ENCODE measurements around the gene ZSWIM1. TPM values are rescaled to one million over a fixed set of nuclear protein-coding genes. Genes with fewer than 3 reads are reported as not detected.

ZSWIM1 gene
- polyA plus RNA-seq, 3 donors from 2014 or later: 0.55 to 0.68 TPM; not detected in 1

DNA sequence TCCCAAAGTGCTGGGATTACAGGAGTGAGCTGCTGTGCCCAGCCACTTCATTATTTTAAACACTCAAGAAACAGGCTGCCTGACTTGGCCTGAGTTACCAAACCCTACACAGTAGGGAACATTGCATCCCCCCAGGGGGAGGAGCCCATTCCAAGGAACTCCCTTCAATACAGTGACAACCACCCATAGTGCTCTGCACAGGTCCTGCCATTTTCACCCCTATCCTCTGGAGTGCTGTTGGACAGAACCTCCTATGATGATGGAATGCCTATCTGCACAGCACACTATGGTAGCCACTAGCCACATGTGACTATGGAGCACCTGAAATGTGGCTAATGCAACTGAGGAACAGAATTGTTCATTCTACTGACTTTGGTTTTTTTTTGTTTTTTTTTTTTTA is 35.6 kb upstream of the ZSWIM1 start:
- DNase-seq: no peak
- H3K36me3 Mint-ChIP-seq: peaks cover 10 to 47% (median 11%) of the 10 kb centered on the region in 3 donors
- no peaks in the 10 kb centered on the region for H3K9me3 Mint-ChIP-seq
- H3K4me1 Mint-ChIP-seq: peaks cover 16% of the 10 kb centered on the region in 2 donors
- no peak overlapping the region for H3K27ac Mint-ChIP-seq
- no peak overlapping the region for H3K4me3 Mint-ChIP-seq
- H3K27me3 Mint-ChIP-seq (ENCODE audit: low read depth in 3 of 3): peaks cover 0 to 1% (median 0%) of the 10 kb centered on the region in 3 donors

DNA sequence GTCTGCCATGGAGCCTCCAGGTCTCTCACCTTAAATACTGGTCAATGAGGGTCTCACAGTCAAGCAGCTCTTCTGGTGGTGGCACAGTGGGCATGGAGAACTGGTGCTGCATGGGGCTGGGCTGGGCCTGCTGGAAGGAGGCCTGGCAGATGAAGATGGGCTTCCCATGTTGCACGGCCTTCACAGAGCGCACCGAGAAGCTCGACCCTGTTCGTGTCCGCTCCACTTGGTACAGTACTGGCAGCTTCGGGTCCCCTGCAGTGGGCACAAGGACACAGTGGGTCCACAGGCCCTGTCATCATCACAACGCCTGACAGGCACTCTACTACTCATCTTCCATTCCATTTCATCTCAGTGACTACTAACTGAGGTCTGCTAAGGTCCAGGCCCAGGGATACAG is 32.6 kb upstream of the ZSWIM1 start:
- Mint-ChIP-seq H3K4me1 (peaks cover 3 to 10% of the 10 kb centered on the region in 2 donors), H3K36me3 (peaks cover 10 to 45% (median 16%) of the 10 kb centered on the region in 3 donors), H3K4me3 (no peak overlapping the region), H3K27me3 (ENCODE audit: low read depth in 3 of 3) (peaks cover 0 to 1% (median 0%) of the 10 kb centered on the region in 3 donors), H3K9me3 (no peaks in the 10 kb centered on the region), H3K27ac (no peak overlapping the region)
- DNase-seq: no peak

DNA sequence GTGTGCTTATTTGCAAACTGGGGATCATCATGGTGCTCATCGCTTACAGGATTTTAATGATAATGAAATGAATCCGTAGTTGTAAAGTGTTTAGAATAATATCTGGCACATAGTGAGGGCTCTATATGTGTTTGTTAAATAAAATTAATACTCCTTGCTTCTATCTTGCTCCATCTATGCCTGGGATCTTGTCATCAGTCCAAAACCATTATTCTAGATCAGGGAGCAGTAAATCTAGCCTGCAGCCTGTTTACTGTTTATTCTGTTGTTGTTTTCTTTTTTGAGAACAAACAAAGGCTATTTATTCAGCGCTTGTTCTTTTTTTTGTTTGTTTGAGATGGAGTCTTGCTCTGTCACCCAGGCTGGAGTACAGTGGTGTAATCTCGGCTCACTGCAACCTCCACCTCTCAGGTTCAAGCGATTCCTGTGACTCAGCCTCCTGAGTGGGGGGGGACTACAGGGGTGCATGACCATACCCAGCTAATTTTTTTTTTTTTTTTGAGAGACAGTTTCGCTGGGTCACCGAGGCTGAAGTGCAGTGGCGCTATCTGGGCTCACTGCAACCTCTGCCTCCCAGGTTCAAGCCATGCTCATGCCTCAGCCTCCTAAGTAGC is 32.0 kb upstream of the ZSWIM1 start:
- peaks cover 10 to 48% (median 16%) of the 10 kb centered on the region in 3 donors for H3K36me3 Mint-ChIP-seq
- DNase-seq: no peak
- no peaks in the 10 kb centered on the region for H3K9me3 Mint-ChIP-seq
- peaks cover 5 to 16% of the 10 kb centered on the region in 2 donors for H3K4me1 Mint-ChIP-seq
- peak overlapping the region in 1 of 6 donors; percentile 28 for H3K27ac Mint-ChIP-seq
- H3K27me3 Mint-ChIP-seq (ENCODE audit: low read depth in 3 of 3): peaks cover 0 to 1% (median 0%) of the 10 kb centered on the region in 3 donors
- no peak overlapping the region for H3K4me3 Mint-ChIP-seq

DNA sequence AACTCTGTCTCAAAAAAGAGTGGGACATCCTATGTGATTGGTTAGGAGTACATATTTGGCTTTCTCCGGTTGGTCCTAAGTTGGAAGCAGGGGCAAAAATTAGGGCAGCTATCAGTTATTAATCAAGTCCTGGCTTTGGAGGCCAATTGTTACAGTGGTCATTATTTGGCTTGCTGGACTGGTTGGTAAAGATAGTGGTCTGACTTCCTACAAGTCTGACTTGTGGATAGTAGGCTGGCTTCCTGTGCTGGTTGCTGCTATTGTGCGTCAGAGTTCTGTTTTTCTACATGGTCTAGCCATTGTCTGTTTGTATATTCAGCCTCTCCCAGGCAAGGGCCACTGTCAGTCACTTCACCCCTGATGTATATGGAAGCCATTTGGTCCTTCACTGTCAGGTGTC is 30.8 kb upstream of the ZSWIM1 start:
- H3K36me3 Mint-ChIP-seq: peaks cover 10 to 42% (median 12%) of the 10 kb centered on the region in 3 donors
- peaks cover 13 to 26% of the 10 kb centered on the region in 2 donors for H3K4me1 Mint-ChIP-seq
- H3K4me3 Mint-ChIP-seq: no peak overlapping the region
- H3K27ac Mint-ChIP-seq: no peak overlapping the region
- no peak for DNase-seq
- H3K9me3 Mint-ChIP-seq: no peaks in the 10 kb centered on the region
- H3K27me3 Mint-ChIP-seq (ENCODE audit: low read depth in 3 of 3): peaks cover 0 to 2% (median 0%) of the 10 kb centered on the region in 3 donors

DNA sequence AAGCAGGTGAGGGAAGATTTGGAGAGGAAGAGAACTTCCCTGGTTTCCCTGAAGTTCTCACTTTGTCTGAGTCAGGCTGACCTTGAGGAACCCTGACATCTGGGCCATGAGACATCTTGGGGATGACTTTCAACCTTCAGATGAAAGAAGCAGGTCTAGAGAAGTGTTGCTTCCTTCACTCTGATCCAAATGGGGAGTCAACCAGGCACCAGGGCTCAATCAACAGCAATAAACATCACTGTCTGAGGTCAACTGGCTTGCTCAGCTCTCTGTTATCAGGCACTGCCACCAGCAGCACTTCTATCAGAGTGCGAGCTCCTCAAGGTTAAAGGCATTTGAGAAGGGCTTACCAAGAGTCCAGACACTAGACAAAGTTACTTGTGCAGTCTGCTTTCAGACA is 30.1 kb upstream of the ZSWIM1 start:
- no peak overlapping the region for H3K4me3 Mint-ChIP-seq
- peaks cover 10 to 38% (median 12%) of the 10 kb centered on the region in 3 donors for H3K36me3 Mint-ChIP-seq
- no peaks in the 10 kb centered on the region for H3K9me3 Mint-ChIP-seq
- peaks cover 18 to 32% of the 10 kb centered on the region in 2 donors for H3K4me1 Mint-ChIP-seq
- DNase-seq: no peak
- H3K27ac Mint-ChIP-seq: no peak overlapping the region
- peaks cover 0 to 2% (median 0%) of the 10 kb centered on the region in 3 donors for H3K27me3 Mint-ChIP-seq (ENCODE audit: low read depth in 3 of 3)

GRCh38 chr20:45851501-45851900 is 29.5 kb upstream of the ZSWIM1 start:
- H3K36me3 Mint-ChIP-seq: peaks cover 8 to 33% (median 12%) of the 10 kb centered on the region in 3 donors
- no peak overlapping the region for H3K4me3 Mint-ChIP-seq
- no peak overlapping the region for H3K27ac Mint-ChIP-seq
- peaks cover 24 to 37% of the 10 kb centered on the region in 2 donors for H3K4me1 Mint-ChIP-seq
- no peak for DNase-seq
- H3K27me3 Mint-ChIP-seq (ENCODE audit: low read depth in 3 of 3): peaks cover 0 to 2% (median 0%) of the 10 kb centered on the region in 3 donors
- H3K9me3 Mint-ChIP-seq: no peaks in the 10 kb centered on the region

DNA sequence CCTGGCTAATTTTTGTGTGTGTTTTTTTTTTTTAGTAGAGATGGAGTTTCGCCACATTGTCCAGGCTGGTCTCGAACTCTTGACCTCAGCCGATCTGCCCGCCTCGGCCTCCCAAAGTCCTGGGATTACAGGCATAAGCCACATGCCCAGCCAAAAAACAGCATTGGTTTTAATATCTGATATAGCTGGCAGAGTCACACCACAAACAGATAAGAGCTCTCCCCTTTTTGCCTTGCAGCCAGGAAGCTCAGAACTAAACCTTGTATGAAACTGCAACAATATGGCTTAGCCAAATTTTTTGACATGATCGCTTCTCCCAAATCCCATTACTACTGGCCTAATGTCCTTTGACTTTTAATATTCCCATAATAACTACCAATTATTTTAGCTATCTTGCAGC is 28.7 kb upstream of the ZSWIM1 start:
- H3K27me3 Mint-ChIP-seq (ENCODE audit: low read depth in 3 of 3): peaks cover 0 to 4% (median 0%) of the 10 kb centered on the region in 3 donors
- H3K4me3 Mint-ChIP-seq: no peak overlapping the region
- H3K36me3 Mint-ChIP-seq: peaks cover 7 to 32% (median 12%) of the 10 kb centered on the region in 3 donors
- H3K9me3 Mint-ChIP-seq: no peaks in the 10 kb centered on the region
- peaks cover 31 to 46% of the 10 kb centered on the region in 2 donors for H3K4me1 Mint-ChIP-seq
- DNase-seq: no peak
- H3K27ac Mint-ChIP-seq: peak overlapping the region in 1 of 6 donors; percentile 34

- Mint-ChIP-seq H3K9me3 (no peaks in the 10 kb centered on the region), H3K27ac (no peak overlapping the region), H3K4me1 (peaks cover 43 to 57% of the 10 kb centered on the region in 2 donors), H3K27me3 (ENCODE audit: low read depth in 3 of 3) (peaks cover 0 to 9% (median 4%) of the 10 kb centered on the region in 3 donors), H3K4me3 (no peak overlapping the region), H3K36me3 (peaks cover 7 to 27% (median 12%) of the 10 kb centered on the region in 3 donors)
- no peak for DNase-seq
Observed at GRCh38 chr20:45853484-45853883, 27.5 kb upstream of the ZSWIM1 start.

- H3K9me3 Mint-ChIP-seq: no peaks in the 10 kb centered on the region
- peak within 1 kb of the TSS; percentile 94 to 97 (median 96) for H3K4me3 Mint-ChIP-seq
- H3K4me1 Mint-ChIP-seq: peaks cover 48 to 67% of the 10 kb centered on the region in 2 donors
- peak within 1 kb of the TSS; percentile 95 to 99 (median 98) for H3K27ac Mint-ChIP-seq
- DNase-seq: peak; percentile 99
- H3K36me3 Mint-ChIP-seq: peaks cover 0 to 12% (median 5%) of the 10 kb centered on the region in 3 donors
- H3K27me3 Mint-ChIP-seq (ENCODE audit: low read depth in 3 of 3): peaks cover 0 to 9% (median 4%) of the 10 kb centered on the region in 3 donors
Observed at GRCh38 chr20:45857114-45857881, 23.7 kb upstream of the ZSWIM1 start, which contains the start of the genes ACOT8 and ZSWIM3. TSS of gene ACOT8 (minus strand) at chr20:45857392. CDS start at chr20:45857315, 77 bp downstream. TSS of gene ZSWIM3 (plus strand) at chr20:45857614. CDS start at chr20:45857826, 212 bp downstream.

DNA sequence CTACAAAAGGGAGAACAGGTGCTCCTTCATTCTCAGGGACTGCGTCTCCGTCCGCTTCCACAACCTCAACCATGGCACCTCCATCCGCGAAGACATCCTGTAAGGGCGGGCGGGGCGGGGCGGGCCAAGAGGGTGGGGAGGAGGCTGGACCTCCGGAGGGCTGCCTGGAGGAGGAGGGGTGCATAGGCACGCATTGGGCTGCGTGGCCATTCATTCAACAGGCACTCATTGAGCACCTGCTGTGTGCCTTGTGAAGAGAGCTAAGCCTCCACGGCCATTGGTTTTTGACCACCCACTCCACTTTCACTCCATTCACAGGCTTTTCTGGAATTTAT is 23.2 kb upstream of the ZSWIM1 start:
- H3K4me3 Mint-ChIP-seq: peak overlapping the region; percentile 94 to 97 (median 96)
- peak overlapping the region; percentile 95 to 99 (median 98) for H3K27ac Mint-ChIP-seq
- no peaks in the 10 kb centered on the region for H3K9me3 Mint-ChIP-seq
- no peak for DNase-seq
- H3K36me3 Mint-ChIP-seq: peaks cover 0 to 9% (median 3%) of the 10 kb centered on the region in 3 donors
- peaks cover 0 to 9% (median 4%) of the 10 kb centered on the region in 3 donors for H3K27me3 Mint-ChIP-seq (ENCODE audit: low read depth in 3 of 3)
- peaks cover 48 to 67% of the 10 kb centered on the region in 2 donors for H3K4me1 Mint-ChIP-seq

GRCh38 chr20:45859916-45860315 is 21.1 kb upstream of the ZSWIM1 start:
- peaks cover 43 to 52% of the 10 kb centered on the region in 2 donors for H3K4me1 Mint-ChIP-seq
- H3K9me3 Mint-ChIP-seq: no peaks in the 10 kb centered on the region
- DNase-seq: no peak
- H3K4me3 Mint-ChIP-seq: no peak overlapping the region
- peak overlapping the region in 2 of 6 donors; percentile 0 to 9 for H3K27ac Mint-ChIP-seq
- H3K27me3 Mint-ChIP-seq (ENCODE audit: low read depth in 3 of 3): peaks cover 0 to 8% (median 4%) of the 10 kb centered on the region in 3 donors
- peaks cover 0 to 4% (median 3%) of the 10 kb centered on the region in 3 donors for H3K36me3 Mint-ChIP-seq

DNA sequence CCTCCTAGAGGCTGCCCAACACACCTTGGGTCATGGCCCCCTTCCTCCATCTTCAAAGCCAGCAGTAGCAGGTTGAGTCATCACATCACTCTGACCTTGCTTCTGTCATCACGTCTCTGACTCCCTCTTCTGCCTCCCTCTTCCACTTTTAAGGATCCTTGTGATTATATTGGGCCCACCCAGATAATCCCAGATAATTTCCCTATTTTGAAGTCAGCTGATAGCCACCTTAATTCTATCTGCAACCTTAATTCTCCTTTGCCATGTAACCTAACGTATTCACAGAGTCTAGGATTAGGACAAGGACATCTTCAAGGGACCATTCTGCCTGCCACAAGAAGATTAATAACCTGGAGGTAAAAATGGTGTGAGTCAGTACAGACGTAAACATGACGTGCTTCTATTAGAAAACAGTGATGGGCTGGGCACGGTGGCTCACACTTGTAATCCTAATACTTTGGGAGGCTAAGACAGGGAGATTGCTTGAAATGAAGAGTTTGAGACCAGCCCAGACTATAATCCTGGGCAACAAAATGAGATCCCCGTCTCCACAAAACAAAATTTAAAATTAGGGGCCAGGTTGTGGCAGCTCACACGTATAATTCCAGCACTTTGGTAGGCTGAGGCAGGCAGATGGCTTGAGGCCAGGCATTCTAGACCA is 20.3 kb upstream of the ZSWIM1 start:
- peaks cover 37 to 45% of the 10 kb centered on the region in 2 donors for H3K4me1 Mint-ChIP-seq
- H3K4me3 Mint-ChIP-seq: peak overlapping the region in 1 of 5 donors; percentile 46
- H3K36me3 Mint-ChIP-seq: peaks cover 0 to 4% (median 3%) of the 10 kb centered on the region in 3 donors
- DNase-seq: no peak
- H3K9me3 Mint-ChIP-seq: no peaks in the 10 kb centered on the region
- H3K27ac Mint-ChIP-seq: peak overlapping the region in 3 of 6 donors; percentile 1 to 61 (median 47)
- peaks cover 0 to 8% (median 4%) of the 10 kb centered on the region in 3 donors for H3K27me3 Mint-ChIP-seq (ENCODE audit: low read depth in 3 of 3)

GRCh38 chr20:45861221-45862075 is 19.6 kb upstream of the ZSWIM1 start:
- Mint-ChIP-seq H3K27me3 (ENCODE audit: low read depth in 3 of 3) (peaks cover 0 to 8% (median 4%) of the 10 kb centered on the region in 3 donors), H3K4me3 (no peak overlapping the region), H3K4me1 (peaks cover 30 to 38% of the 10 kb centered on the region in 2 donors), H3K36me3 (peaks cover 0 to 4% (median 3%) of the 10 kb centered on the region in 3 donors), H3K9me3 (no peaks in the 10 kb centered on the region), H3K27ac (no peak overlapping the region)
- DNase-seq: no peak

Data from immature natural killer cell (primary cell).